DMS53 treated with DMSO at 0.1 percent for 48 hours (cell line): Measurements from ENCODE around the gene IGF2BP1.
"Not testable (repeated sequence)": the region's sequence is repeated elsewhere in the genome, so short reads cannot be mapped to it uniquely, and the experiment has no call there.

ENCODE experiments used
- DNase-seq: peaks from one replicate; lab custom pipeline; 2025; ENCODE audit not compliant: unreplicated experiment; lab: John Stamatoyannopoulos, UW

Gene IGF2BP1

GRCh38 chr17:48995974-48996721 is 1.0 kb upstream of the IGF2BP1 start:
- DNase-seq: no peak

- no peak for DNase-seq
Observed at GRCh38 chr17:48996722-48997102, 473 bp upstream of the IGF2BP1 start.

GRCh38 chr17:48997827-48998586 is 822 bp downstream of the IGF2BP1 start:
- DNase-seq: no peak

- DNase-seq: no peak
Observed at GRCh38 chr17:48998587-48999440, 1.6 kb downstream of the IGF2BP1 start.

GRCh38 chr17:49000943-49001342 is 3.8 kb downstream of the IGF2BP1 start:
- no peak for DNase-seq

GRCh38 chr17:49001671-49002070 is 4.5 kb downstream of the IGF2BP1 start:
- DNase-seq: no peak

GRCh38 chr17:49002331-49002730 is 5.1 kb downstream of the IGF2BP1 start:
- no peak for DNase-seq

- DNase-seq: no peak
Observed at GRCh38 chr17:49002766-49003165, 5.6 kb downstream of the IGF2BP1 start.

GRCh38 chr17:49003557-49004511 is 6.6 kb downstream of the IGF2BP1 start:
- DNase-seq: no peak

GRCh38 chr17:49005140-49005539 is 8.0 kb downstream of the IGF2BP1 start:
- no peak for DNase-seq

- DNase-seq: not testable (repeated sequence)
Observed at GRCh38 chr17:49008908-49009307, 11.7 kb downstream of the IGF2BP1 start.

GRCh38 chr17:49012769-49013255 is 15.6 kb downstream of the IGF2BP1 start:
- no peak for DNase-seq

- DNase-seq: no peak
Observed at GRCh38 chr17:49013311-49014213, 16.4 kb downstream of the IGF2BP1 start.

GRCh38 chr17:49015179-49015923 is 18.2 kb downstream of the IGF2BP1 start:
- DNase-seq: no peak

- DNase-seq: no peak
Observed at GRCh38 chr17:49015924-49016774, 19.0 kb downstream of the IGF2BP1 start.

- no peak for DNase-seq
Observed at GRCh38 chr17:49016775-49017463, 19.7 kb downstream of the IGF2BP1 start.

- no peak for DNase-seq
Observed at GRCh38 chr17:49018116-49018612, 21.0 kb downstream of the IGF2BP1 start.
